Prostate gland (tissue), 2 donors: ENCODE data around the gene PICALM.

ENCODE experiments used
- POLR2A ChIP-seq: fragments of 450-650 bp; IDR thresholded peaks from one replicate; pipeline ENCODE4 v1.6.1; 2016; ENCODE audit warnings: antibody characterized with exemption, mild to moderate bottlenecking
- POLR2AphosphoS5 ChIP-seq: sonication (generic); formaldehyde crosslinking; IDR thresholded peaks from one replicate; pipeline ENCODE4 v1.6.1; 2017; ENCODE audit warnings: antibody characterized with exemption
- TF ChIP-seq, protein P1 (sequence below), 4 experiments: fragments of 200-600 bp in 2 of 4; fragments of 450-650 bp in 2 of 4; sonication (generic) in 2 of 4; IDR thresholded peaks; 1 replicate in 3 of 4; 2 replicates in 1 of 4; pipeline ENCODE4 v1.5.1; 2016 to 2019; ENCODE audit warnings: antibody characterized with exemption in 4 of 4, mild to moderate bottlenecking in 2 of 4, moderate library complexity in 2 of 4

DNA sequence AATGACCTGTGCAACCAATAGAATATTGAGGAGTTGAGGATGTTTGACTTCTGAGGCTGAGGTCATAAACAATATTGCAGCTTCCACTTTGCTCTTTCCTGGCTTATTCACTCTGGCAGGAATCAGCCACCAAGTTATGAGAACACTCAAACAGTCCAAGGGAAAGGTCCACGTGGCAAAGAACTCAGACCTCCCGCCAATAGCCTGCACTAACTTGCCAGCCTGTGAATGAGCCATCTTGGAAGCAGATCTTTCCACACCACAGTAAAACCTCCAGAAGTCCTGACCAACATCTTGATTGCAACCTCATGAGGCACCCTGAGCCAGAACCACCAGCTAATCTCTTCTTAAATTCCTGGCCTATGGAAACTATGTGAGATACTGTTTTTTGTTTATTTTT is 22.7 kb upstream of the PICALM start:
- TF ChIP-seq POLR2A = no peak
- TF ChIP-seq, protein P1, sequence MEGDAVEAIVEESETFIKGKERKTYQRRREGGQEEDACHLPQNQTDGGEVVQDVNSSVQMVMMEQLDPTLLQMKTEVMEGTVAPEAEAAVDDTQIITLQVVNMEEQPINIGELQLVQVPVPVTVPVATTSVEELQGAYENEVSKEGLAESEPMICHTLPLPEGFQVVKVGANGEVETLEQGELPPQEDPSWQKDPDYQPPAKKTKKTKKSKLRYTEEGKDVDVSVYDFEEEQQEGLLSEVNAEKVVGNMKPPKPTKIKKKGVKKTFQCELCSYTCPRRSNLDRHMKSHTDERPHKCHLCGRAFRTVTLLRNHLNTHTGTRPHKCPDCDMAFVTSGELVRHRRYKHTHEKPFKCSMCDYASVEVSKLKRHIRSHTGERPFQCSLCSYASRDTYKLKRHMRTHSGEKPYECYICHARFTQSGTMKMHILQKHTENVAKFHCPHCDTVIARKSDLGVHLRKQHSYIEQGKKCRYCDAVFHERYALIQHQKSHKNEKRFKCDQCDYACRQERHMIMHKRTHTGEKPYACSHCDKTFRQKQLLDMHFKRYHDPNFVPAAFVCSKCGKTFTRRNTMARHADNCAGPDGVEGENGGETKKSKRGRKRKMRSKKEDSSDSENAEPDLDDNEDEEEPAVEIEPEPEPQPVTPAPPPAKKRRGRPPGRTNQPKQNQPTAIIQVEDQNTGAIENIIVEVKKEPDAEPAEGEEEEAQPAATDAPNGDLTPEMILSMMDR (IDR thresholded peaks at IDR 0.05) = no peak
- TF ChIP-seq POLR2AphosphoS5 = peak; percentile 23
